ENCODE data around the gene GOT1. TPM values are rescaled to one million over a fixed set of nuclear protein-coding genes. Genes with fewer than 3 reads are reported as not detected.

The GOT1 gene
- total RNA-seq, 1 donor from 2014 or later, result 37.2 TPM

DNA sequence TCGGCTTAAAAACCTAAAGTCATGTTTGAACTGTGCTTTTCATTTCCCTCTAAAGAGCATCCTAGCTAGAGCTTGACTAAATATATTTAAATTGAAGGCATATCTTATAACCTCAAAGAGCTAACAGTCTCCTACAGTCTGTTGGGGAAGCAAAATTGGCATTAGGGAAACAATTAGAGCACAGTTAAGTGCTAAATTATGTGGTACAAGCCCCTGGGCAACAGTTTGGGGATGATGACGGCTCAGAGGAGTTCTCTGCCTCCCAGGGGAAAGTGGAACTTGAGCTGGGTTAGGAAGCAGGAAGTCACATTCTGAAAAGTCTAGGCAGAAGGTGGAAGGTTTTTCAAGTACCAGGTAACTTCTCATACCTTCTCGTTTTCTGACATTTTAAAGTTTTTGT lies 18.6 kb upstream of the GOT1 start:
- no peaks in the 10 kb centered on the region for H3K27me3 Mint-ChIP-seq (ENCODE audit: unreplicated experiment)
- no peak for DNase-seq
- H3K9me3 Mint-ChIP-seq (ENCODE audit: unreplicated experiment), result no peaks in the 10 kb centered on the region
- peaks cover 24% of the 10 kb centered on the region for H3K4me1 Mint-ChIP-seq (ENCODE audit: low read depth, unreplicated experiment)
- TF ChIP-seq, protein P1, sequence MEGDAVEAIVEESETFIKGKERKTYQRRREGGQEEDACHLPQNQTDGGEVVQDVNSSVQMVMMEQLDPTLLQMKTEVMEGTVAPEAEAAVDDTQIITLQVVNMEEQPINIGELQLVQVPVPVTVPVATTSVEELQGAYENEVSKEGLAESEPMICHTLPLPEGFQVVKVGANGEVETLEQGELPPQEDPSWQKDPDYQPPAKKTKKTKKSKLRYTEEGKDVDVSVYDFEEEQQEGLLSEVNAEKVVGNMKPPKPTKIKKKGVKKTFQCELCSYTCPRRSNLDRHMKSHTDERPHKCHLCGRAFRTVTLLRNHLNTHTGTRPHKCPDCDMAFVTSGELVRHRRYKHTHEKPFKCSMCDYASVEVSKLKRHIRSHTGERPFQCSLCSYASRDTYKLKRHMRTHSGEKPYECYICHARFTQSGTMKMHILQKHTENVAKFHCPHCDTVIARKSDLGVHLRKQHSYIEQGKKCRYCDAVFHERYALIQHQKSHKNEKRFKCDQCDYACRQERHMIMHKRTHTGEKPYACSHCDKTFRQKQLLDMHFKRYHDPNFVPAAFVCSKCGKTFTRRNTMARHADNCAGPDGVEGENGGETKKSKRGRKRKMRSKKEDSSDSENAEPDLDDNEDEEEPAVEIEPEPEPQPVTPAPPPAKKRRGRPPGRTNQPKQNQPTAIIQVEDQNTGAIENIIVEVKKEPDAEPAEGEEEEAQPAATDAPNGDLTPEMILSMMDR (IDR thresholded peaks at IDR 0.05; ENCODE audit: partially characterized antibody, unreplicated experiment), result no peak
- no peak overlapping the region for H3K4me3 Mint-ChIP-seq (ENCODE audit: unreplicated experiment)
- H3K27ac Mint-ChIP-seq (ENCODE audit: unreplicated experiment), result no peak overlapping the region
- H3K36me3 Mint-ChIP-seq (ENCODE audit: unreplicated experiment), result no peaks in the 10 kb centered on the region

- Mint-ChIP-seq H3K9me3 (ENCODE audit: unreplicated experiment) (no peaks in the 10 kb centered on the region), H3K27ac (ENCODE audit: unreplicated experiment) (no peak overlapping the region), H3K27me3 (ENCODE audit: unreplicated experiment) (no peaks in the 10 kb centered on the region), H3K4me3 (ENCODE audit: unreplicated experiment) (no peak overlapping the region), H3K36me3 (ENCODE audit: unreplicated experiment) (no peaks in the 10 kb centered on the region), H3K4me1 (ENCODE audit: low read depth, unreplicated experiment) (peaks cover 5% of the 10 kb centered on the region)
- no peak for DNase-seq
- TF ChIP-seq, protein P1 (IDR thresholded peaks at IDR 0.05; ENCODE audit: partially characterized antibody, unreplicated experiment), result no peak
Observed at GRCh38 chr10:99444383-99445045, 14.1 kb upstream of the GOT1 start.

- TF ChIP-seq, protein P1 (IDR thresholded peaks at IDR 0.05; ENCODE audit: partially characterized antibody, unreplicated experiment), result no peak
- H3K9me3 Mint-ChIP-seq (ENCODE audit: unreplicated experiment), result no peaks in the 10 kb centered on the region
- no peaks in the 10 kb centered on the region for H3K36me3 Mint-ChIP-seq (ENCODE audit: unreplicated experiment)
- no peak overlapping the region for H3K27ac Mint-ChIP-seq (ENCODE audit: unreplicated experiment)
- DNase-seq, result no peak
- no peaks in the 10 kb centered on the region for H3K4me1 Mint-ChIP-seq (ENCODE audit: low read depth, unreplicated experiment)
- H3K27me3 Mint-ChIP-seq (ENCODE audit: unreplicated experiment), result no peaks in the 10 kb centered on the region
- no peak overlapping the region for H3K4me3 Mint-ChIP-seq (ENCODE audit: unreplicated experiment)
Observed at GRCh38 chr10:99443500-99443899, 13.1 kb upstream of the GOT1 start.

- TF ChIP-seq, protein P1 (IDR thresholded peaks at IDR 0.05; ENCODE audit: partially characterized antibody, unreplicated experiment), result no peak
- no peak for DNase-seq
- no peaks in the 10 kb centered on the region for H3K9me3 Mint-ChIP-seq (ENCODE audit: unreplicated experiment)
- H3K27me3 Mint-ChIP-seq (ENCODE audit: unreplicated experiment), result no peaks in the 10 kb centered on the region
- no peaks in the 10 kb centered on the region for H3K4me1 Mint-ChIP-seq (ENCODE audit: low read depth, unreplicated experiment)
- no peak overlapping the region for H3K27ac Mint-ChIP-seq (ENCODE audit: unreplicated experiment)
- no peak overlapping the region for H3K4me3 Mint-ChIP-seq (ENCODE audit: unreplicated experiment)
- H3K36me3 Mint-ChIP-seq (ENCODE audit: unreplicated experiment), result no peaks in the 10 kb centered on the region
Observed at GRCh38 chr10:99442394-99442793, 12.0 kb upstream of the GOT1 start.

- H3K4me1 Mint-ChIP-seq (ENCODE audit: low read depth, unreplicated experiment), result no peaks in the 10 kb centered on the region
- TF ChIP-seq, protein P1 (IDR thresholded peaks at IDR 0.05; ENCODE audit: partially characterized antibody, unreplicated experiment), result no peak
- DNase-seq, result no peak
- H3K4me3 Mint-ChIP-seq (ENCODE audit: unreplicated experiment), result no peak overlapping the region
- no peaks in the 10 kb centered on the region for H3K27me3 Mint-ChIP-seq (ENCODE audit: unreplicated experiment)
- no peaks in the 10 kb centered on the region for H3K36me3 Mint-ChIP-seq (ENCODE audit: unreplicated experiment)
- no peaks in the 10 kb centered on the region for H3K9me3 Mint-ChIP-seq (ENCODE audit: unreplicated experiment)
- H3K27ac Mint-ChIP-seq (ENCODE audit: unreplicated experiment), result no peak overlapping the region
Observed at GRCh38 chr10:99438890-99439289, 8.5 kb upstream of the GOT1 start.
